Natural killer cell treated with Interleukin-12 subunit alpha and Interleukin-12 subunit beta and Interleukin-15 and Interleukin-18, amount 100 ng/mL, for 72 hours (primary cell): ENCODE measurements around the gene CIT. TPM values are rescaled to one million over a fixed set of nuclear protein-coding genes. Genes with fewer than 3 reads are reported as not detected.
"Not testable (repeated sequence)": the region's sequence is repeated elsewhere in the genome, so short reads cannot be mapped to it uniquely, and the experiment has no call there.

Source experiments
- ATAC-seq, 2 donors: fragments of 150-1000 bp; cut with Tn5 transposase in 1 of 2; sonication (Bioruptor Pico), chemical (Tn5 transposase) in 1 of 2; 2 replicates each; pipeline ENCODE4 v1.10.0; 2021
- DNase-seq: peaks from one replicate; pipeline ENCODE4 v3.0.0; 2022; ENCODE audit warnings: low spot score
- H3K27ac Mint-ChIP-seq, 2 donors: 1 replicate in 1 of 2; 2 replicates in 1 of 2; pipeline ENCODE4 v1.8.0; 2022; ENCODE audit warnings: mixed read lengths in 2 of 2, mild to moderate bottlenecking in 1 of 2, moderate library complexity in 1 of 2
- H3K27me3 Mint-ChIP-seq, 2 donors: 1 replicate in 1 of 2; 2 replicates in 1 of 2; pipeline ENCODE4 v1.8.0; 2022; ENCODE audit warnings: mixed read lengths in 2 of 2
- H3K36me3 Mint-ChIP-seq: one replicate; pipeline ENCODE4 v1.8.0; 2022; ENCODE audit warnings: mixed read lengths
- H3K4me1 Mint-ChIP-seq, 2 donors: 1 replicate in 1 of 2; 2 replicates in 1 of 2; pipeline ENCODE4 v1.8.0; 2022; ENCODE audit warnings: low read depth in 2 of 2, mixed read lengths in 2 of 2, mild to moderate bottlenecking in 1 of 2
- H3K4me3 Mint-ChIP-seq: one replicate; pipeline ENCODE4 v1.8.0; 2022; ENCODE audit warnings: mixed read lengths
- H3K9me3 Mint-ChIP-seq: 2 replicates; pipeline ENCODE4 v1.8.0; 2022; ENCODE audit warnings: mixed read lengths
- total RNA-seq, 2 donors: library from RNA; stranded (reverse); gene quantifications; one replicate each; pipeline ENCODE4 v1.2.3, GENCODE V29; 2022

Gene CIT
- total RNA-seq, 2 donors from 2014 or later: 25.7 to 71.1 TPM

DNA sequence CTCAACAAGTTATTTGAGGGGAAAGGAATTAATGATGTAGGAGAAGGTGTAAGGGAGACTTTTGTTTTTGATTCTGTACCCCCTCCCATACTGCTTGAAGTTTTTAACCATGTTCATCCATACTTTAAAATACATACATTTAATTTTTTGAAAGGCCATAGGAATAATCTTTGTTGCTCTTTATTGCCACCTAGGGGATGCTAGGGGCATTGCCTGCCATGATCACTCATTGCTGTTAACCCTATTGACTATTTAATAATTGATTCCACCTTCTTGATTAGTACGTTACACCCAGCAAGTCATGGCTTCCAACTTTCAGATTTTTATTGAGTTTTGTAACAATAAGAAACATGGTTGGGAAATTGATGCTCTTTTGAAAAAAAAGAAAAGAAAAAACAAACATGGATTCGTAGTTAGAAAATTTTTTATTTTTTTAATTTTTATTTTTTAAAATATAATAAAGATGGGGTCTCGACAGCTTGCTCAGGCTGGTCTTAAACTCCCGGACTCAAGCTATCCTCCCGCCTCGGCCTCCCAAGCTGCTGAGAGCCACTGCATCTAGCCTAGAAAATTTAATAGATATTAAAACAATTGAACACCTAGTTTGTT lies 217.7 kb downstream of the CIT start:
- Mint-ChIP-seq H3K4me3 (no peak overlapping the region), H3K36me3 (no peaks in the 10 kb centered on the region), H3K9me3 (no peaks in the 10 kb centered on the region), H3K27me3 (peaks cover 0 to 3% of the 10 kb centered on the region in 2 donors), H3K4me1 (peaks cover 7 to 13% of the 10 kb centered on the region in 2 donors), H3K27ac (peak overlapping the region in 1 of 2 donors; percentile 60)
- ATAC-seq (no peak), DNase-seq (peak; percentile 67)

DNA sequence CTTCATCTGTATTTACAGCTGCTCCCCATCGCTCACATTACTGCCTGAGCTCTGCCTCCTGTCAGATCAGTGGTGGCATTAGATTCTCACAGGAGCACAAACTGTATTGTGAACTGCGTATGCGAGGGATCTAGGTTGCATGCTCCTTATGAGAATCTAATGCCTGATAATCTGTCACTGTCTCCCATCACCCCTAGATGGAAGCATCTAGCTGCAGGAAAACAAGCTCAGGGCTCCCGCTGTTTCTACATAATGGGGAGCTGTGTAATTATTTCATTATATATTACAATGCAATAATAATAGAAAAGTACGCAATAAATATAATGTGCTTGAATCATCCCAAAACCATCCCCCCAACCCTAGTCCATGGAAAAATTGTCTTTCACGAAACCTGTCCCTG lies 219.0 kb downstream of the CIT start:
- H3K27ac Mint-ChIP-seq, H3K9me3 Mint-ChIP-seq, H3K27me3 Mint-ChIP-seq, H3K4me3 Mint-ChIP-seq, ATAC-seq, H3K36me3 Mint-ChIP-seq, DNase-seq: not testable (repeated sequence)
- peaks cover 7 to 13% of the 10 kb centered on the region in 2 donors for H3K4me1 Mint-ChIP-seq

DNA sequence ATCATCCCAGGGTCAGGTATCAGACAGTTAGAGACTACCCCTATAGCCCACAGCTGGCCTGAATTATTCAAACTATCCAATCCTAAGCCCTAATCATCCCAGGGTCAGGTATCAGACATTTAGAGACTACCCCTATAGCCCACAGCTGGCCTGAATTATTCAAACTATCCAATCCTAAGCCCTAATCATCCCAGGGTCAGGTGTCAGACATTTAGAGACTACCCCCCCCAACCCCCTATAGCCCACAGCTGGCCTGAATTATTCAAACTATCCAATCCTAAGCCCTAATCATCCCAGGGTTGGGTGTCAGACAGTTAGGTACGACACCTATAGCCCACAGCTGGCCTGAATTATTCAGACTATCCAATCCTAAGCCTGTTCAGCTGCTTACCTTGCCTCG lies 220.1 kb downstream of the CIT start:
- not testable (repeated sequence) for ATAC-seq, DNase-seq, H3K36me3 Mint-ChIP-seq, H3K27me3 Mint-ChIP-seq, H3K4me3 Mint-ChIP-seq, H3K9me3 Mint-ChIP-seq, H3K27ac Mint-ChIP-seq
- H3K4me1 Mint-ChIP-seq: peaks cover 7 to 13% of the 10 kb centered on the region in 2 donors

DNA sequence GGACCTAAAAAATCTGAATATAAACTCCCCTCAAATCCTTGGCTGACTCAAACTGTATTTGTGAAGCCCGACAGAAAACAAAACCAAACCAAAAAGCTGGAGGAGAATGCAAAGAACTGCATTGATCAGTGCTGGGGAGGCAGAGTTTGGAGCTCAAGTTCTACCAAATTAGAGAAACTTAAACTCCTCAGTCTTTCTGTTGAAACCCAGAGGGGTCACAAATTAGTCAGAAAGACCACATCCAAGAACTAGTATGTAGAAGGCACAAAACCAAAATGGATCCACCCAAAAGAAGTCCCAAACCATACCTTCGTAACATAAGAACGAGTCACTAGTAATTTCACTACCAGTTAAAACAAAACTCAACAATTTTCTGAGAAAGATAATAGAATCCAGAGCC lies 224.5 kb downstream of the CIT start:
- no peak for DNase-seq
- H3K9me3 Mint-ChIP-seq: no peaks in the 10 kb centered on the region
- H3K4me3 Mint-ChIP-seq: no peak overlapping the region
- no peak overlapping the region for H3K27ac Mint-ChIP-seq
- H3K36me3 Mint-ChIP-seq: peaks cover 6% of the 10 kb centered on the region
- H3K27me3 Mint-ChIP-seq: peaks cover 7 to 9% of the 10 kb centered on the region in 2 donors
- H3K4me1 Mint-ChIP-seq: no peaks in the 10 kb centered on the region
- no peak for ATAC-seq

DNA sequence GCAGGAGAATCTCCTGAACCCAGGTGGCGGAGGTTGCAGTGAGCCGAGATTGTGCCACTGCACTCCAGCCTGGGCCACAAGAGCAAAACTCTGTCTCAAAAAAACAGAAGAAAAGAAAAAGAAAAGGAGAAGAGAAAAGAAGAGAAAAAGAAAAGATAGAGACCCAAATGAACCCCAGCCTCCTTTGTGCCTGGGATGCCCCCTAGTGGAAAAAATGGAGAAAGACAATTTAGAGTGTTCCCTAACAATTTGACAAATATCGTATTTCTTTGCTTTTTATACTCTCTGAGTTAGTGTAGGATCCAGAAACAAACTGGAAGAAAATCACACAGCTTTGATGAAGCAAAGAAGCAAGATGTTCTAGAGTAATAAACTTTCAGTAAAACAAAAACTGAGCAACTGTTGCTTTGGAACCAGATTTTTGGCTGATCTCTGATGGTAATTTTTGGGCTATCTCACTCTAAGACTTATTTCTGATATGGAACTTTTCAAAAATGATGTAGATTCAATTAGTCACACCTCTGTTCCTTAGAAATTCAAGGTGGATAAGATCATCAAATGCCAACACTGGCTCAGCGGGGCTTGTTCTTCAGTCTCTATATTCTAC lies 227.8 kb downstream of the CIT start:
- no peak for DNase-seq
- ATAC-seq: no peak

DNA sequence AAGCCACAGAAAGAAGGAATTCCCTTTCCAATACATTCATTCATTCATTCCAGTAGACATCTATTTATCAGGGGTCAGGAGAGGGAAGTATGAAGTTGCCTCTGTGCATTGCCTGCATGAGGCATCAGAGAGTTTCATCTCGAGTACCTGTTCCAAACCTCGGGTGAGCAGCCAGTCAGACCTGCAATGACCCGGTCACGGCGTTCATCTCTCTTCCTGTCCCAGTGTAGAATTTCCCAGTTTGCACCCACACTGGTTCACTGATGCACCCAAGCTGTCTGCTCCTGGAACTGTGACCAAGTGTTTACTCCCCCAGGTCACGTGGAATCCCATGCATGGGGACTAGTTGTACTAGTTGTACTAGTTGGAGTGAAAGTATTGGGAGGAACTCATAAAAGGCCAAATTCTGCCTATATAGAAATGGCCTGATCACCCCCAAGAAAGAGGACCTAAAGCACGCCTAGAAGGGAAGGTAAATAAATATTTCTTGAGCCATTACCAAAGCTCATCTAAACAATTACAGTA lies 231.5 kb downstream of the CIT start:
- peaks cover 18 to 34% of the 10 kb centered on the region in 2 donors for H3K27me3 Mint-ChIP-seq
- H3K36me3 Mint-ChIP-seq: no peaks in the 10 kb centered on the region
- H3K9me3 Mint-ChIP-seq: no peaks in the 10 kb centered on the region
- ATAC-seq: no peak
- no peak overlapping the region for H3K4me3 Mint-ChIP-seq
- no peak for DNase-seq
- H3K27ac Mint-ChIP-seq: no peak overlapping the region
- no peaks in the 10 kb centered on the region for H3K4me1 Mint-ChIP-seq

More for the DNA sequence above, 227.8 kb downstream of the CIT start:
- no peak overlapping the region for H3K4me3 Mint-ChIP-seq
- H3K9me3 Mint-ChIP-seq: no peaks in the 10 kb centered on the region
- H3K4me1 Mint-ChIP-seq: no peaks in the 10 kb centered on the region
- peaks cover 6% of the 10 kb centered on the region for H3K36me3 Mint-ChIP-seq
- peaks cover 12 to 17% of the 10 kb centered on the region in 2 donors for H3K27me3 Mint-ChIP-seq
- no peak overlapping the region for H3K27ac Mint-ChIP-seq

DNA sequence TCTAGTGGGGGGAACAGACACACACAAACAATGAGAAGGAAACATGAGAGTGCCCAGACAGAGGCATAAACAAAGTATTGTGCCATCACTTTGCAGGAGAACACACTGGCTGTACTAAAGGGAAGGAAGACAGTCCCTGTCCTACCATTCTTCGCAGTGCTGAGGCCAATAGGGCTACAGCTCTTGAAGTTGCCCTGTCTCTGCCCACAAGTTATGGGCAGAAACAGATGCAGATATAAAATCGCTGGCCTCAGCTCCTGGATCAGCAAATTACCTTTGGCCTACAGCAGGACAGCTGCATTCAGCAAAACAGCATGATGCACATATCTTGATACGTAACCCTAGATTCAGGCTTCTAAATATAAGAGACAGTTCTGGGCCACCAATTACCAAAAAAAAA lies 232.2 kb downstream of the CIT start:
- no peaks in the 10 kb centered on the region for H3K9me3 Mint-ChIP-seq
- peaks cover 18 to 34% of the 10 kb centered on the region in 2 donors for H3K27me3 Mint-ChIP-seq
- no peak for DNase-seq
- H3K4me1 Mint-ChIP-seq: no peaks in the 10 kb centered on the region
- H3K36me3 Mint-ChIP-seq: no peaks in the 10 kb centered on the region
- ATAC-seq: no peak
- no peak overlapping the region for H3K27ac Mint-ChIP-seq
- no peak overlapping the region for H3K4me3 Mint-ChIP-seq

DNA sequence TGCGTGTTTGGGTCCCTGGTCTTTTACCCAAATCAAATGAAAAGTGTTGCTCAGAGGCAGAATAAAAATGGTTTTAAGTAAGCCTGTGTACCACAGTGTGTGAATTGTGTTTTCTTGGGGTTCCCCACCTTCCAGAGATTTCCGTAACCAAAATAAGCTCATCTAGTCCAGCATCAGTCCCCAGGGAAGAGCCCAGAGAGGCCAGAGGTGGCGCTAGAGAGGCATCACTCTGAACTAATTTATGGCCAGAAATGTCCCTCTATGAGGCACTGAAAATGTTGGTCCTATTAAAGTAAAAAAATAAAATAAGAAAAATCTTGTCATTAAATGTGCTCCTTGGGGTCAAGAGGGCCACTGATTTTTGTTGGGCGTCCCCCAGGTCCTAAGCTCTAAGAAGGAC lies 234.1 kb downstream of the CIT start:
- DNase-seq: no peak
- H3K9me3 Mint-ChIP-seq: no peaks in the 10 kb centered on the region
- ATAC-seq: no peak
- H3K4me3 Mint-ChIP-seq: no peak overlapping the region
- no peaks in the 10 kb centered on the region for H3K36me3 Mint-ChIP-seq
- peaks cover 18 to 37% of the 10 kb centered on the region in 2 donors for H3K27me3 Mint-ChIP-seq
- H3K27ac Mint-ChIP-seq: no peak overlapping the region
- H3K4me1 Mint-ChIP-seq: no peaks in the 10 kb centered on the region

Other genes with a start within 250 kb of the CIT start
- gene PRKAB1, start 209.2 kb downstream of the CIT start, total RNA-seq: 10 to 100 TPM; 27.4 to 31.4 TPM
- gene BICDL1, start 111.9 kb upstream of the CIT start, total RNA-seq: 1 to 10 TPM; 4.3 to 9.8 TPM
- gene RAB35, start 239.4 kb upstream of the CIT start, total RNA-seq: 10 to 100 TPM; 85.2 to 94.1 TPM